Adrenal gland (tissue), 12 donors: ENCODE measurements around the gene ITPR1. TPM values are rescaled to one million over a fixed set of nuclear protein-coding genes. Genes with fewer than 3 reads are reported as not detected.

Experiments used
- DNase-seq, 7 donors: peaks; one replicate each; pipeline ENCODE4 v3.0.0-alpha.2; 2019 to 2020
- H3K27ac ChIP-seq, 5 donors: fragments of 200-600 bp; sonication (generic) in 4 of 5; 1 replicate in 3 of 5; 2 replicates in 2 of 5; pipeline versions ENCODE4 v1.5.1 to v1.8.0; 2016 to 2020; ENCODE audit warnings: mild to moderate bottlenecking in 1 of 5
- H3K27me3 ChIP-seq: fragments of 200-600 bp; 2 replicates; pipeline ENCODE4 v1.8.0; 2021
- H3K36me3 ChIP-seq, 2 donors: fragments of 200-600 bp; replicated peaks in 1 of 2; 1 replicate in 1 of 2; 2 replicates in 1 of 2; pipeline versions ENCODE4 v1.5.1 to v1.8.0; 2018 to 2022
- H3K4me1 ChIP-seq, 2 donors: fragments of 200-600 bp; replicated peaks in 1 of 2; 1 replicate in 1 of 2; 2 replicates in 1 of 2; pipeline versions ENCODE4 v1.5.1 to v1.8.0; 2018 to 2021
- H3K4me3 ChIP-seq, 4 donors: fragments of 200-600 bp; sonication (generic) in 3 of 4; one replicate each; pipeline ENCODE4 v1.5.1; 2016 to 2018
- H3K9me3 ChIP-seq, 3 donors: fragments of 200-600 bp; sonication (generic) in 1 of 3; replicated peaks in 1 of 3; 1 replicate in 2 of 3; 2 replicates in 1 of 3; pipeline versions ENCODE4 v1.5.1 to v1.8.0; 2016 to 2021
- POLR2A ChIP-seq, 2 donors: fragments of 450-650 bp; IDR thresholded peaks; one replicate each; pipeline ENCODE4 v1.6.1; 2017; ENCODE audit warnings: antibody characterized with exemption in 2 of 2, mild to moderate bottlenecking in 2 of 2, moderate library complexity in 1 of 2
- WGBS, 4 donors: extraction: QIAGEN DNeasy Blood & Tissue Kit in 2 of 4; methylation state at CpG; one replicate each; pipeline versions ENCODE4 v1.1.5 to v1.1.7; 2013 to 2017; 5-methylcytosine and 5-hydroxymethylcytosine counted together
- intact Hi-C, 2 donors: fragments of 100-400 bp; cut with DNase I; formaldehyde crosslinking; loops; one replicate each; pipeline versions ENCODE4 v1.14.1 to v1.15.0; 2022 to 2023
- polyA plus RNA-seq, 3 donors: library from polyadenylated mRNA; stranded (reverse); fragments of 200-250 nt in 2 of 3; fragments of 350-450 nt in 1 of 3; fragmentation: Illumina TruSeq in 1 of 3; extraction: RNeasy Lipid Tissue Mini Kit (QIAGEN cat#74804) in 1 of 3; gene quantifications; one replicate each; pipeline ENCODE4 v1.2.3, GENCODE V29; 2013 to 2014
- total RNA-seq, 9 donors: library from RNA; depleted of rRNA in 4 of 9; stranded (reverse); fragments of >200 nt in 4 of 9; fragments of 120-200 nt in 1 of 9; fragmentation: NEBNext Ultra II Directional in 1 of 9; extraction: Animal tissue kit (Norgen Biotek cat#: 25700) in 1 of 9; gene quantifications; one replicate each; pipeline versions ENCODE4 v1.1.0 to v1.2.4, GENCODE V29; 2013 to 2023
- TF ChIP-seq, protein P1 (sequence below), 6 experiments: fragments of 450-650 bp in 4 of 6; fragments of 200-600 bp in 2 of 6; sonication (generic) in 1 of 6; IDR thresholded peaks; 1 replicate in 5 of 6; 2 replicates in 1 of 6; pipeline versions ENCODE4 v1.5.1 to v1.8.0; 2016 to 2021; ENCODE audit warnings: antibody characterized with exemption in 6 of 6, mild to moderate bottlenecking in 2 of 6, moderate library complexity in 1 of 6
- donor health status: healthy with polysubstance abuse.
- donor health status: Bipolar disorder and iron deficiency.
- donor health status: DM: yes; HTN: yes; CAD: no.
- donor health status: DM: no; HTN: no; CAD: no.
- donor health status: DM: no; HTN: no; CAD: no.
- donor health status: DM: yes; HTN: yes; CAD: no.

Gene ITPR1
- total and polyA plus RNA-seq, 12 donors: 21.6 to 198 (median 76.6) TPM

DNA sequence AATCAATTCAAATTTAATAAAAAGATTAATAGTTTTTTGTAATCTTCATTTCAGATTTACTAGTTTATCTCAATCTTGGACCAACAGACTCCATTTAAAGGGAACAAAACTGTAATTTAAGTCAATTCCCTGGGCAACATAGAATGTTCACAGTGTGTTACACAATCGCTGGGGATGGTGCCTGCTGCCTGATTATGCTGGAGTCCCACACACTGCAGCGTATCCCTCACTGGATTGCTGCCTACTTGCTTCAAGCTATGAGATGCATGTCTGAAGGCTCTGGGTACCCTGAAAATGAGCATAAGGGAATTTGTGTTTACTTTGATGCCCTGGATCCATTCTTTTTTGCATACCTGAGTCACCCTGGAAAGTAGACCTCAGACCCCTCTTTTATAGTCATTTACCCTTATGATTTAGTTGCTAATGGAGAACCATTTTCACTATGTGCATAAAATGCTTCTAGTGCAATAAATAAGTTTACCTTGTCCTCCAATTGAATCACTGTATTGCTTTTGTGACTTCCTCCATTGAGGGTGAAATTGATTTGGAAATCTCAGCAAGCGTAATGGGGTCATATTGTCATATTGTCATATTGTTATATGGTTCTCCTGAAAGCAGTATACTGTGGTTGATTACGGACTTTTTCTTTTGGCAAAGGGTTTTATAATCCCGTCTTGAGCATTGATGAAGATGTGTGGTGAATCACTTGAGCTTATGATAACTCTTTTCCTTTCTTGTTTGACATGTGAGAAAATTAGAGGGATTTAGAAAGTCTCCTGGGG, 35.9 kb downstream of the ITPR1 start:
- no peak overlapping the region for H3K4me3 ChIP-seq
- intact Hi-C loops: no loop called here
- TF ChIP-seq POLR2A (IDR thresholded peaks at IDR 0.05): no peak
- TF ChIP-seq, protein P1, sequence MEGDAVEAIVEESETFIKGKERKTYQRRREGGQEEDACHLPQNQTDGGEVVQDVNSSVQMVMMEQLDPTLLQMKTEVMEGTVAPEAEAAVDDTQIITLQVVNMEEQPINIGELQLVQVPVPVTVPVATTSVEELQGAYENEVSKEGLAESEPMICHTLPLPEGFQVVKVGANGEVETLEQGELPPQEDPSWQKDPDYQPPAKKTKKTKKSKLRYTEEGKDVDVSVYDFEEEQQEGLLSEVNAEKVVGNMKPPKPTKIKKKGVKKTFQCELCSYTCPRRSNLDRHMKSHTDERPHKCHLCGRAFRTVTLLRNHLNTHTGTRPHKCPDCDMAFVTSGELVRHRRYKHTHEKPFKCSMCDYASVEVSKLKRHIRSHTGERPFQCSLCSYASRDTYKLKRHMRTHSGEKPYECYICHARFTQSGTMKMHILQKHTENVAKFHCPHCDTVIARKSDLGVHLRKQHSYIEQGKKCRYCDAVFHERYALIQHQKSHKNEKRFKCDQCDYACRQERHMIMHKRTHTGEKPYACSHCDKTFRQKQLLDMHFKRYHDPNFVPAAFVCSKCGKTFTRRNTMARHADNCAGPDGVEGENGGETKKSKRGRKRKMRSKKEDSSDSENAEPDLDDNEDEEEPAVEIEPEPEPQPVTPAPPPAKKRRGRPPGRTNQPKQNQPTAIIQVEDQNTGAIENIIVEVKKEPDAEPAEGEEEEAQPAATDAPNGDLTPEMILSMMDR (IDR thresholded peaks at IDR 0.05): no peak
- no peak overlapping the region for H3K27ac ChIP-seq
- no peaks in the 10 kb centered on the region for H3K36me3 ChIP-seq
- 75 to 89% (median 87%) methylated on average over 5 of the region's 5 CpGs for WGBS, 4 donors
- H3K27me3 ChIP-seq: no peaks in the 10 kb centered on the region
- peaks cover under 1 to 28% of the 10 kb centered on the region in 2 donors for H3K4me1 ChIP-seq
- H3K9me3 ChIP-seq: no peaks in the 10 kb centered on the region
- no peak for DNase-seq

DNA sequence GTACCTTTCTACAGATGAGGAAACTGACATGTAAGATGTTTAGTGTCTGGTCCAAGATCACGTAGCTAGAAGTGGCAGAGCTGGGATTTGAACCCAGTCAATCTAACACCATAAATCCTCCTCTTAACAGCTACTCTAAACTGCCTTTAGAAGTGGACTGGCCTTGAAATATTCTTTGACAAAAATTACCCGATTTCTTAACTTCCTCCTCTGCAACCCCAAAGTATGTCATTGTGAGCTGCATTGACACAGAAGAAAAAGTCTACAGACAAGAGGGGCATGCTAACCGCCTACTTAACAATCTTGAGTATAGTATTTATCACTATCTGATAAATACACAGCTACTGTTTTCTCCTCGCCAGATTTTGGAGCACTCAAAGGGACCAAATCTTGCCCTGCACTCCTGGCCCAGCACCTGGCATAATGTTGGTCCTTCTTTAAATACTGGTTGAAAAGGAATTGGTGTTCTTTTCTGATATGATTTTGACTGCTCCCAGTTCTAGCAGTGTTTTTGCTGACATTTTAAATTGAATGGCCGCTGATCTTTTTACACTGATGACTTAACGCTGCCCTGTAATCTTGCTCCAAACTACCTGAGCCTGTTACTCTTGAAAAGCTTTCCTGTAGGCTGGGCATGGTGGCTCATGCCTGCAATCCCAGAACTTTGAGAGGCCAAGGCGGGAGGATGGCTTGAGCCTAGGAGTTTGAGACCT, 36.9 kb downstream of the ITPR1 start:
- 83 to 90% (median 87%) methylated on average over 7 of the region's 7 CpGs for WGBS, 4 donors
- intact Hi-C loops: no loop called here

GRCh38 chr3:4531478-4532025, 38.4 kb downstream of the ITPR1 start:
- Histone ChIP-seq H3K4me1 (peaks cover 3 to 37% of the 10 kb centered on the region in 2 donors), H3K9me3 (no peaks in the 10 kb centered on the region), H3K36me3 (no peaks in the 10 kb centered on the region), H3K4me3 (no peak overlapping the region), H3K27ac (no peak overlapping the region), H3K27me3 (no peaks in the 10 kb centered on the region)
- intact Hi-C loops: no loop called here
- TF ChIP-seq, protein P1 (IDR thresholded peaks at IDR 0.05): no peak
- no peak for TF ChIP-seq POLR2A (IDR thresholded peaks at IDR 0.05)
- no peak for DNase-seq

More for the DNA sequence above, 36.9 kb downstream of the ITPR1 start:
- H3K27ac ChIP-seq: no peak overlapping the region
- H3K4me3 ChIP-seq: no peak overlapping the region
- H3K36me3 ChIP-seq: no peaks in the 10 kb centered on the region
- DNase-seq: no peak
- peaks cover 0 to 25% of the 10 kb centered on the region in 2 donors for H3K4me1 ChIP-seq
- TF ChIP-seq POLR2A (IDR thresholded peaks at IDR 0.05): no peak
- TF ChIP-seq, protein P1 (IDR thresholded peaks at IDR 0.05): no peak
- no peaks in the 10 kb centered on the region for H3K9me3 ChIP-seq
- H3K27me3 ChIP-seq: no peaks in the 10 kb centered on the region

DNA sequence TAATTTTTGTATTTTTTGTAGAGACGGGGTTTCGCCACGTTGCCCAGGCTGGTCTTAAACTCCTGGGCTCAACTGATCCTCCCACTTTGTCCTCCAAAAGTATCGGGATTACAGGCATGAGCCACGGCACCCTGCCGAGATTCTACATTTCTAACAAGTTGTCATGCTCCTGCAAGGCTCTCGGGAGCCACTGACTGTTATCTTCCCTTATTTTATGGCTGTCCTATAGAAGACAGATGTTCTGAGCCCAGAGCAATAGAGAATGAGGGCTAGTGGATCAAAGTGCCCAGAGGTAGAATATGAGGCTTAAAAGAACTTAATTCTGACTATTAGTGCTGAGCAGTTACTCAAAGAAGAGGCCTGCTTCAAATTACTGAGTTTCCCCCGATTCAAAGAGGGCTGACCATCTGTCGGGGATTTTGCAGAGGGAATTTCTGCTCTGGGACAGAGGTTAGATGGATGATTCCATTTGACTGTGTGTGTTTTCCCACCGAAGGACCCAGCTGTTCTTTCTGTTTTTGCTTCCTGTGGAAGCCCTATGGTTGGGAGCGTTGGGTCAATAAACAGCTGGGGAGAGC, 39.5 kb downstream of the ITPR1 start:
- Histone ChIP-seq H3K36me3 (no peaks in the 10 kb centered on the region), H3K27me3 (no peaks in the 10 kb centered on the region), H3K27ac (no peak overlapping the region), H3K4me1 (peaks cover 3 to 39% of the 10 kb centered on the region in 2 donors), H3K4me3 (no peak overlapping the region), H3K9me3 (no peaks in the 10 kb centered on the region)
- TF ChIP-seq, protein P1 (IDR thresholded peaks at IDR 0.05): no peak
- TF ChIP-seq POLR2A (IDR thresholded peaks at IDR 0.05): no peak
- intact Hi-C loops: no loop called here
- DNase-seq: no peak
- WGBS, 4 donors: 75 to 84% (median 78%) methylated on average over 11 of the region's 11 CpGs
